GM12891 (cell line): Measurements from ENCODE around the gene RADIL.

Source experiments
- POLR2A ChIP-seq: IDR thresholded peaks from 2 replicates; pipeline ENCODE4 v1.6.1; 2011; ENCODE audit warnings: low read depth, low read length, control low read depth
- POLR2AphosphoS5 ChIP-seq: IDR thresholded peaks from 2 replicates; pipeline ENCODE4 v1.6.1; 2011; ENCODE audit warnings: low read depth, low read length, control low read depth
- SPI1 ChIP-seq: IDR thresholded peaks from 2 replicates; pipeline ENCODE4 v1.6.1; 2011; ENCODE audit warnings: low read depth, low read length, control low read depth

GRCh38 chr7:4758791-4759190, 124.7 kb downstream of the RADIL start:
- TF ChIP-seq POLR2A (no peak), POLR2AphosphoS5 (no peak), SPI1 (no peak)
